ENCODE data around the gene AQP12A.
"Not testable (repeated sequence)": the region's sequence is repeated elsewhere in the genome, so short reads cannot be mapped to it uniquely, and the experiment has no call there.

AQP12A gene

GRCh38 chr2:240691631-240692420 lies at the start of gene AQP12A:
TSS of gene AQP12A (plus strand) at chr2:240691866. CDS start at chr2:240691914, 48 bp downstream.
- H3K4me3 ChIP-seq (ENCODE audit: low read depth, low read length); DNase-seq (ENCODE audit: low read depth): not testable (repeated sequence)

GRCh38 chr2:240642061-240642805 lies 49.4 kb upstream of the AQP12A start:
- TF ChIP-seq CTCF (conservative IDR thresholded peaks at IDR 0.05; ENCODE audit: low read depth, low read length) = no peak
- no peak for DNase-seq (ENCODE audit: low read depth)
- no peak overlapping the region for H3K4me3 ChIP-seq (ENCODE audit: low read depth, low read length)

GRCh38 chr2:240642806-240643092 lies 48.9 kb upstream of the AQP12A start:
- TF ChIP-seq CTCF (conservative IDR thresholded peaks at IDR 0.05; ENCODE audit: low read depth, low read length) = no peak
- no peak for DNase-seq (ENCODE audit: low read depth)
- H3K4me3 ChIP-seq (ENCODE audit: low read depth, low read length) = no peak overlapping the region

- no peak for TF ChIP-seq CTCF (conservative IDR thresholded peaks at IDR 0.05; ENCODE audit: low read depth, low read length)
- no peak for DNase-seq (ENCODE audit: low read depth)
- no peak overlapping the region for H3K4me3 ChIP-seq (ENCODE audit: low read depth, low read length)
Observed at GRCh38 chr2:240643093-240643810, 48.4 kb upstream of the AQP12A start.

DNA sequence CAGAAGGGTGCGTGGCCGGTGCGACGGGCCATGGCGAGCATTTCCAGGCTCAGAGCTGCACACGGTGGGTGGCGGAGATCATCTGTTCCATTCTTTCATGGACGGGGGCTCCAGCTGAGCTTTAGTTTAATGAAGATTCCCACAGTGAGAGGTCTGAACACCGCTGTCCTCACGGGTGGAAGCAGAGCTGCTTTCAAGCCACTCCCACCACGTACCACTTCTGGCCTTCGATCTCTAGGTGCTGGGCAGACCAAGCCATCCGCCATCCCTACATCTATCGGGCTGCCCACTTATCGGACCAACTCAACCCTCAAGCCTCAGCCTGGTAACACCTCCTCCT lies 47.9 kb upstream of the AQP12A start:
- no peak for DNase-seq (ENCODE audit: low read depth)
- H3K4me3 ChIP-seq (ENCODE audit: low read depth, low read length) = no peak overlapping the region
- no peak for TF ChIP-seq CTCF (conservative IDR thresholded peaks at IDR 0.05; ENCODE audit: low read depth, low read length)

DNA sequence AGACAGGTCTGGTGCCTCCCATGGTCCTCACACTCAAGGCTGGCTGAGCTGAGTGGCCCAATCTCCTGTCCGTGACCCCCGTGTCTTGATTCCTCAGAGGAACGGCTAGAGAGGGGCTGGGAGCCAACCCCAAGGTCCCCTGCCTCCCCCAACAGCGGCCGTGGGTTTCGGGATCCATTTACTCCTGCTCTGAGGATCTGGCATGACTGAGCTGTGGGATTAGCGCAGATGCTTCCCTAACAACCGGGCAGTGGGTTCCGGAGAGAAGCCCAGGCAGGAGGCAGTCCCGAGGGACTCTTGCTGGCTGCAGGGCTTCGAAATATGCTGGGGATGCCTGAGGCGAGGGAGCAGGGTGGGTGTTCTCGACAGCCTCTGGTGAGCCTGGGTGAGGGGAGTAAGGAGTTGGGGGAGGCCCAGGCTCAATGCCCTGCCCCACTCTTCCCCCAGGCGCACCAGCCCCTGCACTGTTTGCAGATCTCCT lies 47.5 kb upstream of the AQP12A start:
- no peak overlapping the region for H3K4me3 ChIP-seq (ENCODE audit: low read depth, low read length)
- no peak for TF ChIP-seq CTCF (conservative IDR thresholded peaks at IDR 0.05; ENCODE audit: low read depth, low read length)
- DNase-seq (ENCODE audit: low read depth) = no peak

GRCh38 chr2:240644859-240645301 lies 46.8 kb upstream of the AQP12A start:
- DNase-seq (ENCODE audit: low read depth) = no peak
- no peak overlapping the region for H3K4me3 ChIP-seq (ENCODE audit: low read depth, low read length)
- TF ChIP-seq CTCF (conservative IDR thresholded peaks at IDR 0.05; ENCODE audit: low read depth, low read length) = no peak
